HTR-8/SVneo (cell line): ENCODE results near the gene ZIC2.
"Not testable (repeated sequence)": the region's sequence is repeated elsewhere in the genome, so short reads cannot be mapped to it uniquely, and the experiment has no call there.

Experiments
- DNase-seq: peaks from one replicate; pipeline ENCODE4 v3.0.0; 2011; ENCODE audit warnings: low spot score, mixed read lengths; ENCODE audit not compliant: insufficient read length
- FAIRE-seq: peaks from 2 replicates; lab custom pipeline; 2011; peaks lifted over from hg19 to GRCh38; lab: Jason Lieb, UNC

The ZIC2 gene

DNA sequence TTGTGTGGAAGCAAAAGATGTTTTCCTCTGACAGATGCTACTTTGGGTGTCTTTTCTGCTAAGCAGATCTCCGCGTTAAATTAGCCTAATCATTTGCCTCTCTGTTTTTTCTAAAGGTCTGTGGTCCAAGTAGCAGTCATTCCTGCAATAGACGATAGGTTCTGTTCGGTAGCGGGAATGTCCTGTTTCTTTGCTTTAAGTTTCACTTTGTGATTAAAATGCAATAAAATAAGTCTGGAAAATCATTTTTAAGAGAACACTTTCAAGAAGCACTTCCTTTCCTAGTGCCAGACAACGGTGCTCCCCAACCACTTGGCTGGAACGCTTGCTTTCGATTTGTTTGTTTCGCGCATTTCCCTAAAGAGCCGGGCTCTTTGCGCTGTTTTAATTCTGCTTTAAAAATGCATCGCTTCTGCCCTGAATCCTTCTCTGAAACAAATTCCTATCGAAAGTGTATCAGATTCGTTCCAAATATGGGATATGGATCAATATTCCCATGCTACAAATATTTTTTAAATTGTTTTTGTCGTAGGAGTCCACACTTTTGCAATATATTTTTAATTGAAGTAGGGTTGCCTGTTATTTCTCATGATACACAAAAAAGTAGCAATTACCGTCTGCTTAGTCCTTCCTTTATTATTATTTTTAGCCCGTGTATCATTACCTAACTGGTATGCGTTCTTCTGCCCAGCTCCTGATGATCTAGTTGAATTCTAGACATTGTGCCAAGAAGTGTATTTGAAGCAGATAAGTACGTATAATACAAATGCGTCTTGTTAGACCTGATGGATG lies 14.2 kb downstream of the ZIC2 start:
- DNase-seq (no peak), FAIRE-seq (no peak)

DNA sequence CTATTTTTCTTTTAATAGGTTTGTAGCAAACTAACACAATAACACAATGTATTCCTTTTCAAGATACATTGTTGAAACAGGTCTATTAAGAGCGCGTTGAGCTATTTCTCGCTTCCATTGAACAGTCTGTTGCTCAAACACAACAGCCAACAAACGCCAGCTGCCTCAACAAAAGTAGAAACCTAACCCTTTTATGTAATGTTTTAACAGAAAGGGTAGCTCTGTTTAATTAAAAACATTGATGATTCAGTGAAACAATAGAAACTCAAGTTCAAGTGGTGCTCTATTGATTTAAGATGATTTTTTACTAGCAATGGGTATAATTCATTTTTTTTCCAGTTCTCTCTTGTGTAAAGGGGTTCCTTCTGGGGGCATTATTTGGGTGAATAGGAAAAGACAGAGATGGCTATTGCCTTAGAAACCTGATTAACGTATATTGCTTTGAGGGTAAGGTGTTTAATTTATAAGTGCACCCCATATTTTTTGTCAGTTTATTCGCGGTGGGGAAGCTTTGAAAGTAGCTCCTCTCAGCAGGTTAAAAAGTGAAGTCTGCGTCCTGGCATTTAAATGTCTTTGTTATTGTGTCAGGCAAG lies 14.9 kb downstream of the ZIC2 start:
- no peak for DNase-seq

DNA sequence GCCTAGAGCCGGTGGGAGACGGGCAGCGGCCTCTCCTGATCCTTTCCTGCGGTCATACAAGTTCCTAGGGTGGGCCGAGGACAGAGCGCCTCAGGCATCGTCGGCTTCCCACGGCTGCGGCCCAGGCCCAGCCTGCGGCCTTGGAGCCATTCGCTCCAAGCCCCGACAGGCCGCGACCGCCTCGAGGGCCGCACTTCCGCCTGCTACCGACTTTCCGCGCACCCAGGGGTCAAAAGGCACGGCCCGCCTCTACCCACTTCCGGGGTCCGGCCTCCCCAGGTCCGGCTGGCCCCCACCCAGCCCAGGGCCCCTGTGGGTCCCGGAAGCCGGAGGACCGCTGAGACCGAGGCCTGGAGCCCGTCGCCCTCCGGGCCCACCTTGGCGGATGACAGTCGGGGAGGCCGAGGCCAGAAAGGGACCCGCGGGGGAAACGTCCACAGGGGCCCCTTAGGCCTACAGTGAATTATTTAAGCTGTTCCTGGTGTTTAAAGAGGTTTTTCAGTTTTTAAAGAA lies 16.2 kb downstream of the ZIC2 start:
- no peak for FAIRE-seq
- no peak for DNase-seq

More for the DNA sequence above, 14.9 kb downstream of the ZIC2 start:
- FAIRE-seq, result no peak

DNA sequence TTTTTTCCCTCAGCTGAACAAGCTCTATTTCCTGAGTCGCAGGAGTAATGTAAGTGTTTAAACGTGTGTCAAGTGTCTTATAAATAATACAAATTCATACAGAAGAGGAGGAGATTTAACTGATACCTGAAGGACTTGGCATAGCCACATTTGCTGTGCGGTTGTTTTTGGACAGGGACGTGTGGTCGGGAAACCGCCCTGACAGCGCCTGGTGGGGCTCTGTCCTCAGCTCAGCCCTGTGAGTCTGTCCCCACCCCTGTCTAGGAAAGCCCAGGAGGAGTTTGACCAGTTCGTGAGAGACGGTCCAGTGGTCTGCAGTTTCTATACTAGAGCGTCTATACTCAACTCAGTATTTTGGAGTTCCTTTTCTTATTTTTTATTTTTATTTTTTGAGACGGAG lies 16.7 kb downstream of the ZIC2 start:
- FAIRE-seq (no peak), DNase-seq (no peak)

DNA sequence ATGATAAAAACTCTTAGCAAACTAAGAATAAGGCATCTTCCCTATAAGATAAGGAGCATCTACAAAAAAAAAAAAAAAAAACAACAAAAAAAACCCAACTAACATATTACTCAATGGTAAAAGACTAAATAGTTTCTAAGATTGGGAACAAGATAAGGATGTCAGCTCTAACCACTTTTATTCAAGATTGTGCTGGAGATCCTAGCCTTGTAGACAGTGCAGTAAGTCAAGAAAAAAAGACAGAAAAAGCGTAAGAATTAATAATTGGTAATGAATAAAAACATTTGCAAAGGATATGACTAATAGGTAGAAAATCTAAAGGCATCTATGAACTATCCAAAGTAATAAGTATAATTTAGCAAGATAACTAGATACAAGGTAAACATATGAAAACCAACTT lies 33.0 kb downstream of the ZIC2 start:
- no peak for FAIRE-seq
- no peak for DNase-seq

DNA sequence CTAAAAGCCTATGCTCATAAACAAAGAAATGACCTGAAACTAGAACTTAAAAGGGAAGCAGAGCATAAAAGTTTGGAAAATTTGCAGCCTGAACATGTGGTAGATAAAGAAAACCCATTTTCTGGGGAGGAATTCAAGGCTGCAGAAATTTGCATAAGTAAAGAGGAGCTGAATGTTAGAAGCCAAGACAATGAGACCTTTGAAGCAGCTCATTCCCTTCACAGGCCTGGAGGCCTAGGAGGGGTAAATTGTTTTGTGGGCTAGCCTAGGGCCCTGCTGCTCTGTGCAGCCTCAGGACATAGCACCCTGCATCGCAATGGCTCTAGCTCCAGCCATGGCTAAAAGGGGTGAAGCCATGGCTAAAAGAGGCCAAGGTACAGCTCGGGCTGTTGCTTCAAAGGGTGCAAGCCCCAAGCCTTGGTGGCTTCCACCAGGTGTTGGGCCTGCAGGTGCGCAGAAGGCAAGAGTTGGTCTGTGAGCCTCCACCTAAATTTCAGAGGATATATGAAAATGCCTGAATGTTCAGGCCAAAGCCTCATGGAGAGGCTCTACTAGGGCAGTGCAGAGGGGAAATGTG lies 38.3 kb downstream of the ZIC2 start:
- FAIRE-seq, result no peak
- no peak for DNase-seq

DNA sequence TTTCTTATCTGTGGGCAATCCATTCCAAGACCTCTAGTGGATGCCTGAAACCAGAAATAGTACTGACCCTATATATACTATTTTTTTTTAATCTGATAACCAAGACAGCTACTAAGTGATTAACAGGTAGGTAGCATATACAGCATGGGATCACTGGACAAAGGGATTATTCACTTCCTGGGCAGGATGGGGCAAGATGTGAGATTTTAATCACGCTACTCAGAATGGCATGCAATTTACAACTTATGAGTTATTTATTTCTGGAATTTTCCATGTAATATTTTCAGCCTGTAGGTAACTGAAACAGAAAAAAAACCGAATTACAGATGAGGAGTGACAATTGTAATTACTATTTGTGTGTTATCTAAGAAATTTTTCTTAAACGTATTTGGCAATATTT lies 41.2 kb downstream of the ZIC2 start:
- FAIRE-seq (no peak), DNase-seq (no peak)

DNA sequence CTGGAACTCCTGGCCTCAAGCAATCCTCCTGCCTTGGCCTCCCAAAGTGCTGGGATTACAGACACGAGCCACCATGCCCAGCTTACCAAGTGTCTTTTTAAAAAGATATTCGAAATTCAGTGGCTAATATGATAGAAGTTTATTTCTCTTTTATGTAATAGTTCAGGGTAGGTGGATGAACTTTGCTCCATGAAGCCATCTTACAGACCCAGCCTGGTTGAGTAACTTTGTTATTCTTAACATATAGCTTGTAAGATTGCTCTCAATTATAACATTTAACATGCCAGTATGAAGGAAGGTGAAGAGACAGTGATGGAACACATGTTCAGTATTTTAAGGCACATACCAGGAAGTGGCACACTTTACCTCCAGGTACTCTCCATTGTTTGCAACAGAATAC lies 42.4 kb downstream of the ZIC2 start:
- FAIRE-seq, result no peak
- DNase-seq, result no peak

DNA sequence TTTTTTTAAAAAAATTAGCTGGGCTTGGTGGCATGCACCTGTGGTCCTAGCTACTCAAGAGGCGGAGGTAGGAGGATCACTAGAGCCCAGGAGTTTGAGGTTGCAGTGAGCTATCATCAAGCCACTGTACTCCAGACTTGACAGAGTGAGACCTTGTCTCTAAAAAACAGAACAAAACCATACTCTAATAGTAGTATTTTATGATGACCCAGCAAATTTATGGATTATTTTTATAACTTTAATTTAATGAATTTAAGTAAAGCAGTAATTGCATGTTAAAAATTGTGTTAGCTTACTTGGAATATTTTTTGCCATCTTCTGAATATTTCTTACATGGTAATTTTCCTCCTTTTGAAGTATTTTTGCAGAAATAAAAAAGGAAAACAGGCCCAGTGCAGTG lies 48.3 kb downstream of the ZIC2 start:
- DNase-seq (no peak), FAIRE-seq (no peak)

DNA sequence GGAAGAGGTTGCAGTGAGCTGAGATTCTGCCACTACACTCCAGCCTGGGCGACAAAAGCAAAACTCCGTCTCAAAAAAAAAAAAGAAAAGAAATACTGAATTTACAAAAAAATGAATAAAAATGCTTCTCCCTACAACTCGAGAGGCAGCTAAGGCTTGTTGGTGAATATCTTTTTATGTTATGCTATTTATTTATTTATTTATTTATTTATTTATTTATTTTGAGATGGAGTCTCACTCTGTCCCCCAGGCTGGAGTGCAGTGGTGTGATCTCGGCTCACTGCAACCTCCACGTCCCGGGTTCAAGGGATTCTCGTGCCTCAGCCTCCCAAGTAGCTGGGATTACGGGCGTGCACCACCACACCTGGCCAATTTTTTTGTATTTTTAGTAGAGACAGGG lies 51.1 kb downstream of the ZIC2 start:
- FAIRE-seq, DNase-seq: not testable (repeated sequence)

DNA sequence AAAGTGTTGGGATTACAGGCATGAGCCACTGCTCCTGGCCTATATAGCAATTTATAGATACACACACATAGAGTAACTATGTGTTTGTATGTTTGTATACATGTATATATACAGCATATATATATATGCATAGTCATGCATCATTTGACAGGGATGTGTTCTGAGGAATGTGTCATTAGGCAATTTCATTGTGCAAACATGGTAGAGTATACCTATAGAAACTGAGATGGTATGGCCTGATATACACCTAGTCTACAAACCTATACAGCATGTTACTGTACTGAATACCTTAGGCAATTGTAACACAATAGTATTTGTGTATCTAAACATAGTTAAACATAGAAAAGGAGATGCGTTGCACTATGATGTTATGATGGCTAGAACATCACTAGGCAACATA lies 54.4 kb downstream of the ZIC2 start:
- FAIRE-seq (no peak), DNase-seq (no peak)
